Mesendoderm (in vitro differentiated cells): ENCODE results near the gene KLHL29.
A peak's percentile ranks its signal among the peaks of the same experiment; 100 is the strongest.

Experiments
- DNase-seq: peaks from one replicate; pipeline ENCODE4 v3.0.0; 2013
- H2AK5ac ChIP-seq: 2 replicates; pipeline ENCODE4 v1.6.1; 2013; ENCODE audit warnings: low read length, inconsistent platforms
- H2BK120ac ChIP-seq: 2 replicates; pipeline ENCODE4 v1.6.1; 2013; ENCODE audit warnings: low read depth, mild to moderate bottlenecking, low read length, moderate library complexity, mixed read lengths
- H2BK15ac ChIP-seq: replicated peaks from 2 replicates; pipeline ENCODE4 v1.6.1; 2013; ENCODE audit warnings: low read depth, mild to moderate bottlenecking, moderate library complexity
- H2BK5ac ChIP-seq: 2 replicates; pipeline ENCODE4 v1.6.1; 2013; ENCODE audit warnings: low read length, inconsistent platforms
- H3K18ac ChIP-seq: 2 replicates; pipeline ENCODE4 v1.6.1; 2013; ENCODE audit warnings: mild to moderate bottlenecking, low read length, mixed read lengths
- H3K23ac ChIP-seq: one replicate; pipeline ENCODE4 v1.6.1; 2013; ENCODE audit warnings: low read length
- H3K27ac ChIP-seq: 2 replicates; pipeline ENCODE4 v1.5.1; 2013; ENCODE audit warnings: low read depth, mild to moderate bottlenecking, inconsistent platforms, low read length, moderate library complexity
- H3K27me3 ChIP-seq: 2 replicates; pipeline ENCODE4 v1.6.1; 2013; ENCODE audit warnings: low read length, control low read depth, mild to moderate bottlenecking, inconsistent platforms; ENCODE audit not compliant: insufficient read depth, poor library complexity
- H3K36me3 ChIP-seq: 2 replicates; pipeline ENCODE4 v1.6.1; 2013; ENCODE audit warnings: low read length, inconsistent platforms; ENCODE audit not compliant: control insufficient read depth, insufficient read depth
- H3K4ac ChIP-seq: one replicate; pipeline ENCODE4 v1.6.1; 2013; ENCODE audit warnings: low read depth, mild to moderate bottlenecking, low read length, moderate library complexity
- H3K4me1 ChIP-seq: 2 replicates; pipeline ENCODE4 v1.6.1; 2013; ENCODE audit warnings: low read depth, low read length, inconsistent platforms; ENCODE audit not compliant: control insufficient read depth
- H3K4me2 ChIP-seq: 2 replicates; pipeline ENCODE4 v1.6.1; 2013; ENCODE audit warnings: low read length
- H3K4me3 ChIP-seq: 2 replicates; pipeline ENCODE4 v1.5.1; 2013; ENCODE audit warnings: mild to moderate bottlenecking, low read length
- H3K56ac ChIP-seq: one replicate; pipeline ENCODE4 v1.6.1; 2013; ENCODE audit warnings: low read length
- H3K79me1 ChIP-seq: 2 replicates; pipeline ENCODE4 v1.6.1; 2013; ENCODE audit warnings: low read length, inconsistent platforms
- H3K79me2 ChIP-seq: 2 replicates; pipeline ENCODE4 v1.6.1; 2013; ENCODE audit warnings: mild to moderate bottlenecking, low read length; ENCODE audit not compliant: control insufficient read depth, insufficient read depth
- H3K9ac ChIP-seq: 2 replicates; pipeline ENCODE4 v1.6.1; 2013; ENCODE audit warnings: low read length, inconsistent platforms
- H4K5ac ChIP-seq: one replicate; pipeline ENCODE4 v1.6.1; 2013; ENCODE audit warnings: low read length
- H4K8ac ChIP-seq: one replicate; pipeline ENCODE4 v1.6.1; 2013; ENCODE audit warnings: low read depth, mild to moderate bottlenecking, control low read depth, low read length, moderate library complexity
- WGBS: extraction: QIAGEN DNeasy Blood & Tissue Kit; methylation state at CpG from one replicate; pipeline ENCODE4 v1.1.7; 2013; ENCODE audit warnings: low lambda C conversion rate, missing lambda C conversion rate; ENCODE audit not compliant: insufficient coverage; ENCODE audit errors: extremely low coverage; 5-methylcytosine and 5-hydroxymethylcytosine counted together

Gene KLHL29

DNA sequence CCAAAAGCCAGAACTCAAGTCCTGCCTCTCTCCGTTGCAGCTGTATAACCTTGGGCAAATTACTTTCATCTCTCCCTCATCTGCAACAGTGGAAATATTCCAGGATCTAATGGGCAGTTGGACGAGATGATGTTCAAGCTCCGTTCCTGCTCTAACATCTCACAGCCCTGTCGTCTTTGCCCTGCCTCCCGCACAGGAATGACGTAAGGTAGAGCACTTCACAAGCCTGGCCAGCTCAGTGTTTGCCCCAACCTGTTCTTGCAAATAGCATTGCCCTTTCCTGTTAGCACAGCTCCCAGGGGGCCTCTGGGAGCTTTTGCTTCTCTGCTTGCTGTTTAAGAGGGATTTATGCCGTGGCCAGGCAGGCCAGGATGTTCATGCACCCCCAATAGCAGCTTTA is 107.9 kb downstream of the KLHL29 start:
- no peak overlapping the region for H3K18ac ChIP-seq
- no CpG with 5 or more reads among the region's 7 CpGs for WGBS
- no peak overlapping the region for H3K4ac ChIP-seq
- H4K8ac ChIP-seq, result no peak overlapping the region
- H3K56ac ChIP-seq, result no peak overlapping the region
- no peak overlapping the region for H4K5ac ChIP-seq
- H3K27me3 ChIP-seq, result no peaks in the 10 kb centered on the region
- H3K27ac ChIP-seq, result no peak overlapping the region
- no peaks in the 10 kb centered on the region for H3K79me2 ChIP-seq
- H2BK15ac ChIP-seq, result no peak overlapping the region
- no peak overlapping the region for H3K23ac ChIP-seq
- no peak overlapping the region for H2BK5ac ChIP-seq
- no peak overlapping the region for H3K4me3 ChIP-seq
- DNase-seq, result no peak
- H3K4me2 ChIP-seq, result no peak overlapping the region
- H2AK5ac ChIP-seq, result no peak overlapping the region
- H3K36me3 ChIP-seq, result no peaks in the 10 kb centered on the region
- H3K79me1 ChIP-seq, result no peaks in the 10 kb centered on the region
- no peak overlapping the region for H2BK120ac ChIP-seq
- no peak overlapping the region for H3K9ac ChIP-seq
- peaks cover 3% of the 10 kb centered on the region for H3K4me1 ChIP-seq

DNA sequence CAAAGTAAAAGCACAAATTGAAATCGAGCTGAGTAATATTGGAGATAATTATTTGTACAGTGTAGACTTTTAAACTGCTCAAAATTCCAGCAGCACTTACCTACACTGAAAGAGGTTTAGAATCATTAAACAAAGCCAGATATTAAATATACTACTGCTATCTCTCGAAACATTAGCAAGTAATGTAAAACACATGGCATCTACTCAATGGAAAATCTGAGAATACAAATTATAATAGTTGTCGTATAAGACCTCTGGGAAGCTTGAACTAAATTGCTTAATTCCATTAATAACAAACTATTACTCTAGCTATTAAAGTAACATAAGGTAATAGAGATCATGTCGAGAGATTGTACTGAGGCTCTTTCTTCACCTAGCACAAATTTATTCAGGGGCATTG is 108.9 kb downstream of the KLHL29 start:
- Histone ChIP-seq H3K18ac (no peak overlapping the region), H3K27me3 (no peaks in the 10 kb centered on the region), H3K9ac (no peak overlapping the region), H3K27ac (no peak overlapping the region), H3K79me1 (no peaks in the 10 kb centered on the region), H3K4me3 (no peak overlapping the region), H3K36me3 (no peaks in the 10 kb centered on the region), H3K23ac (no peak overlapping the region), H3K56ac (no peak overlapping the region), H2BK120ac (no peak overlapping the region), H3K4ac (no peak overlapping the region), H3K4me1 (peaks cover 3% of the 10 kb centered on the region), H4K8ac (no peak overlapping the region), H3K4me2 (no peak overlapping the region), H2BK5ac (no peak overlapping the region), H4K5ac (no peak overlapping the region), H2BK15ac (no peak overlapping the region), H2AK5ac (no peak overlapping the region), H3K79me2 (no peaks in the 10 kb centered on the region)
- no peak for DNase-seq
- WGBS, result no CpG with 5 or more reads among the region's 4 CpGs

- no peak overlapping the region for H2BK120ac ChIP-seq
- no peak overlapping the region for H3K27ac ChIP-seq
- H2BK5ac ChIP-seq, result no peak overlapping the region
- H2BK15ac ChIP-seq, result no peak overlapping the region
- no peaks in the 10 kb centered on the region for H3K27me3 ChIP-seq
- no CpG with 5 or more reads among the region's 8 CpGs for WGBS
- no peaks in the 10 kb centered on the region for H3K36me3 ChIP-seq
- H3K18ac ChIP-seq, result no peak overlapping the region
- H3K4me2 ChIP-seq, result no peak overlapping the region
- no peak overlapping the region for H3K23ac ChIP-seq
- H3K4ac ChIP-seq, result no peak overlapping the region
- no peak overlapping the region for H4K5ac ChIP-seq
- DNase-seq, result no peak
- no peak overlapping the region for H4K8ac ChIP-seq
- H3K9ac ChIP-seq, result no peak overlapping the region
- H3K56ac ChIP-seq, result no peak overlapping the region
- no peak overlapping the region for H3K4me3 ChIP-seq
- H3K79me2 ChIP-seq, result no peaks in the 10 kb centered on the region
- no peak overlapping the region for H2AK5ac ChIP-seq
- H3K79me1 ChIP-seq, result no peaks in the 10 kb centered on the region
- peaks cover 3% of the 10 kb centered on the region for H3K4me1 ChIP-seq
These were observed 109.3 kb downstream of the KLHL29 start for GRCh38 chr2:23494286-23494685.

DNA sequence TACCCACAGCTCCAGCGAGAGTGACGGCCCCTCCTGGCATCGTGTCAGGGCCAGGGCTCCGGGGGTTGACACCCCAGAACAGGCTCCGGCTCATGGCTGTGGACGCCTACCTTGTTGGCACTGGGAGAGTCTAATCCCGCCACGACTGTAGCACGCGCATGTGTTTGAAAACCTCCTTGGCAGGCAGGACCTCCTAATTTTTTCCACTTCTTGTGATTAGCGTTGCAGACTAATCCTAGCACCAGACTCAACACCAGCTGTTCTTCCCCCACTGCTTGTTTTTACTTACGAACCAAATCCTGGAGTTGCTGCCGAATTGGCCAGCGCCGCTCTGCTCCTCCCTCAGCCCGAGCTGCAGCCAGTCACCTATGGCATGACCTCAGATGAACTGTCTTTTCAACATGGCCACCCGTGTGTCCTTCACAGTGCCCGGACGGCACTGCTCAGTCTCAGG is 110.7 kb downstream of the KLHL29 start:
- H3K79me2 ChIP-seq, result no peaks in the 10 kb centered on the region
- no peaks in the 10 kb centered on the region for H3K79me1 ChIP-seq
- H2BK5ac ChIP-seq, result no peak overlapping the region
- H3K27me3 ChIP-seq, result no peaks in the 10 kb centered on the region
- no peak overlapping the region for H3K18ac ChIP-seq
- no peak overlapping the region for H2BK15ac ChIP-seq
- no peaks in the 10 kb centered on the region for H3K36me3 ChIP-seq
- no peak overlapping the region for H3K4me2 ChIP-seq
- H3K23ac ChIP-seq, result peak overlapping the region; percentile 39
- no peak overlapping the region for H3K56ac ChIP-seq
- no peak for DNase-seq
- H3K9ac ChIP-seq, result no peak overlapping the region
- no peak overlapping the region for H3K4me3 ChIP-seq
- H3K4me1 ChIP-seq, result peaks cover 3% of the 10 kb centered on the region
- H3K27ac ChIP-seq, result no peak overlapping the region
- H2AK5ac ChIP-seq, result no peak overlapping the region
- H2BK120ac ChIP-seq, result no peak overlapping the region
- no peak overlapping the region for H3K4ac ChIP-seq
- WGBS, result no CpG with 5 or more reads among the region's 19 CpGs
- no peak overlapping the region for H4K8ac ChIP-seq
- no peak overlapping the region for H4K5ac ChIP-seq

DNA sequence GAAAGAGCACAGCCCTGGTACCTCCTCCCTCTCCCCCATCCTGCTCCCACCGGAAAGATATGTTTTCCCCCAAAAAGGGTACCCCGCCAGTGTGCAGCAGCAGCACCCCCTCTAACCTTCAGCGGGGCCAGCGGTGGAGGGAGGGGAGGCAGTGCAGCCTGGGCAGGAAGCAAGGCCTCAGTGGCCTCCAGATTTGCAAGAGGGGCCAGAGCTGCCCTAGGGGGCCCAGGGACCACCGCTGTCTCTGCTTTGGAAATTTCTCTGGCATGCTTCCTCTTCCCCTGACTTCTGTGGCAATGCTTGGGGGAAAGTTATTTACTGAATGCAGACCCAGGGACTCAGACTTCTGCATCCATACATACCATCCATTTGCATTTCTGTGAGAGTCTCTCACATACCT is 111.5 kb downstream of the KLHL29 start:
- peak overlapping the region; percentile 2 for H3K18ac ChIP-seq
- no peak overlapping the region for H2AK5ac ChIP-seq
- H3K4ac ChIP-seq, result no peak overlapping the region
- H2BK5ac ChIP-seq, result no peak overlapping the region
- H4K8ac ChIP-seq, result no peak overlapping the region
- H3K4me3 ChIP-seq, result no peak overlapping the region
- H2BK120ac ChIP-seq, result no peak overlapping the region
- peak; percentile 63 for DNase-seq
- no peaks in the 10 kb centered on the region for H3K79me2 ChIP-seq
- no peaks in the 10 kb centered on the region for H3K36me3 ChIP-seq
- H3K27ac ChIP-seq, result peak overlapping the region; percentile 10
- no peaks in the 10 kb centered on the region for H3K27me3 ChIP-seq
- H3K4me1 ChIP-seq, result peaks cover 3% of the 10 kb centered on the region
- no peaks in the 10 kb centered on the region for H3K79me1 ChIP-seq
- no CpG with 5 or more reads among the region's 5 CpGs for WGBS
- no peak overlapping the region for H3K4me2 ChIP-seq
- no peak overlapping the region for H4K5ac ChIP-seq
- no peak overlapping the region for H3K56ac ChIP-seq
- no peak overlapping the region for H3K9ac ChIP-seq
- no peak overlapping the region for H3K23ac ChIP-seq
- H2BK15ac ChIP-seq, result no peak overlapping the region

- H3K27me3 ChIP-seq, result no peaks in the 10 kb centered on the region
- no peak for DNase-seq
- peaks cover 3% of the 10 kb centered on the region for H3K4me1 ChIP-seq
- no peaks in the 10 kb centered on the region for H3K79me1 ChIP-seq
- H3K4me2 ChIP-seq, result no peak overlapping the region
- H3K56ac ChIP-seq, result no peak overlapping the region
- H3K36me3 ChIP-seq, result no peaks in the 10 kb centered on the region
- no CpG with 5 or more reads among the region's 7 CpGs for WGBS
- no peaks in the 10 kb centered on the region for H3K79me2 ChIP-seq
- H4K5ac ChIP-seq, result no peak overlapping the region
- H2BK5ac ChIP-seq, result no peak overlapping the region
- H2BK15ac ChIP-seq, result no peak overlapping the region
- H3K27ac ChIP-seq, result no peak overlapping the region
- H3K4ac ChIP-seq, result no peak overlapping the region
- H3K23ac ChIP-seq, result no peak overlapping the region
- no peak overlapping the region for H2BK120ac ChIP-seq
- no peak overlapping the region for H3K9ac ChIP-seq
- no peak overlapping the region for H2AK5ac ChIP-seq
- H3K4me3 ChIP-seq, result no peak overlapping the region
- no peak overlapping the region for H4K8ac ChIP-seq
- peak overlapping the region; percentile 25 for H3K18ac ChIP-seq
These were observed 112.1 kb downstream of the KLHL29 start for GRCh38 chr2:23497063-23497462.
